ENCODE data around the gene ALB. TPM values are rescaled to one million over a fixed set of nuclear protein-coding genes. Genes with fewer than 3 reads are reported as not detected.

The ALB gene
- total RNA-seq, 4 donors from 2014 or later, result 1.1 TPM; not detected in 3

- no peak for TF ChIP-seq CTCF (IDR thresholded peaks at IDR 0.05; ENCODE audit: low read depth)
These were observed 2.7 kb upstream of the ALB start for GRCh38 chr4:73401412-73401811.

GRCh38 chr4:73404457-73404856 lies 370 bp downstream of the ALB start:
- TF ChIP-seq CTCF (IDR thresholded peaks at IDR 0.05; ENCODE audit: low read depth), result no peak

- TF ChIP-seq CTCF (IDR thresholded peaks at IDR 0.05; ENCODE audit: low read depth), result no peak
These were observed 1.1 kb downstream of the ALB start for GRCh38 chr4:73405138-73405537.

- TF ChIP-seq CTCF (IDR thresholded peaks at IDR 0.05; ENCODE audit: low read depth), result no peak
These were observed 2.4 kb downstream of the ALB start for GRCh38 chr4:73406548-73406875.

- no peak for TF ChIP-seq CTCF (IDR thresholded peaks at IDR 0.05; ENCODE audit: low read depth)
These were observed 3.2 kb downstream of the ALB start for GRCh38 chr4:73407227-73407673.

GRCh38 chr4:73408181-73408867 lies 4.2 kb downstream of the ALB start:
- no peak for TF ChIP-seq CTCF (IDR thresholded peaks at IDR 0.05; ENCODE audit: low read depth)

- TF ChIP-seq CTCF (IDR thresholded peaks at IDR 0.05; ENCODE audit: low read depth), result no peak
These were observed 5.2 kb downstream of the ALB start for GRCh38 chr4:73409012-73409862.
